Activated CD4-positive, alpha-beta T cell treated with anti-CD3 and anti-CD28 coated beads, Interleukin-2, Interleukin-4, amounts not matched to agents 100 ng/mL and 50 ng/mL, durations not matched to agents 16 hours and 8 hours (primary cell): Measurements from ENCODE around the gene NHEJ1.
"Not testable (repeated sequence)": the region's sequence is repeated elsewhere in the genome, so short reads cannot be mapped to it uniquely, and the experiment has no call there.

Experiments
- DNase-seq: peaks from one replicate; pipeline ENCODE4 v3.0.0-alpha.2; 2020; ENCODE audit warnings: low spot score

The NHEJ1 gene

GRCh38 chr2:219160186-219161017 lies at the start of gene NHEJ1:
Gene NHEJ1 (minus strand): TSS chr2:219160815. CDS start chr2:219158362, 2,453 bp downstream.
- DNase-seq, result peak; percentile 95

- no peak for DNase-seq
These were observed 48.9 kb upstream of the NHEJ1 start for GRCh38 chr2:219209236-219210195.

GRCh38 chr2:219207884-219208740 lies 47.5 kb upstream of the NHEJ1 start:
- DNase-seq, result no peak

GRCh38 chr2:219207134-219207883 lies 46.7 kb upstream of the NHEJ1 start:
- no peak for DNase-seq

- peak; percentile 93 for DNase-seq
These were observed 45.9 kb upstream of the NHEJ1 start, which contains the start of gene ZFAND2B for GRCh38 chr2:219206328-219207133. Gene ZFAND2B (plus strand): TSS chr2:219206782. CDS start chr2:219206988, 206 bp downstream.

GRCh38 chr2:219205981-219206327 lies 45.3 kb upstream of the NHEJ1 start:
- no peak for DNase-seq

GRCh38 chr2:219205165-219205538 lies 44.5 kb upstream of the NHEJ1 start:
- no peak for DNase-seq

- no peak for DNase-seq
These were observed 44.0 kb upstream of the NHEJ1 start for GRCh38 chr2:219204425-219205164.

GRCh38 chr2:219201331-219201730 lies 40.7 kb upstream of the NHEJ1 start:
- DNase-seq, result not testable (repeated sequence)

GRCh38 chr2:219200502-219201326 lies 40.1 kb upstream of the NHEJ1 start:
- DNase-seq, result not testable (repeated sequence)

GRCh38 chr2:219199470-219200211 lies 39.0 kb upstream of the NHEJ1 start:
- no peak for DNase-seq

GRCh38 chr2:219198974-219199373 lies 38.4 kb upstream of the NHEJ1 start:
- DNase-seq, result no peak

GRCh38 chr2:219197388-219197787 lies 36.8 kb upstream of the NHEJ1 start:
- DNase-seq, result no peak

GRCh38 chr2:219186754-219187456 lies 26.3 kb upstream of the NHEJ1 start:
- no peak for DNase-seq

- no peak for DNase-seq
These were observed 23.5 kb upstream of the NHEJ1 start for GRCh38 chr2:219184121-219184520.

- DNase-seq, result no peak
These were observed 22.6 kb upstream of the NHEJ1 start for GRCh38 chr2:219183151-219183772.
